ENCODE results near the gene IPO5. TPM values are rescaled to one million over a fixed set of nuclear protein-coding genes. Genes with fewer than 3 reads are reported as not detected.
A peak's percentile ranks its signal among the peaks of the same experiment; 100 is the strongest.

Gene IPO5
- total RNA-seq: 128 and 161 TPM in 2 replicates

DNA sequence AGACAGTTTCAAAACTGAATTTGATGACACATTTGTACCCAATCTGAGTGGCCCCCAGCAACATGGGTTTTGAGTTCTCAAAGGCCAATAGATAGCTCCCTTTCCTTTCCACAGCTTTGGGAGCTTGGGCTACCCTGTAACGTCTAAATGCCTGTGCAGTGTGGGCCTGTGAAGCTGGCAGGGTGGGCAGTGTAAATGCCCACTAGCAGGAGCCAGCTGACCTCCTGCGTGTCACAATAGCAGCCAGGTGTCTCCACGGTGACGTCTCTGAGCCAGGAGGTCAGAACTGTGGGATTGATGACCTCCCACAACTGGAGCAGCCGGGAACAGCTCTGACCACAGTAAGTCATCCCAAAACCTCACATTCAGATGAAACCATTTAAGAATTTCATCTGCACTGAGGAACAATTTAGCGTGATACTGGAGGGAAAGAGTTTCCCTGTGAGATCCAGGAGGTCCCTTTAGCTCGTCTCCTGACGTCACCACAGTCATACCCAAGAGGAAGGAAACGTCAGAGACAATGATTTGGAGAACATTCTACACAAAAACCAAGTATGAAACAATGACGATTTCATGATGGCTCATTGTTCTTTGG is at the start of gene IPO5:
Gene IPO5 (plus strand): TSS at position 300 of the 595 bp plus-strand sequence. CDS start 23,022 bp downstream, outside the sequence.
- DNase-seq (ENCODE audit: low read depth): peak; percentile 26

GRCh38 chr13:97904059-97904458 is 49.4 kb upstream of the IPO5 start:
- no peak for DNase-seq (ENCODE audit: low read depth)

- DNase-seq (ENCODE audit: low read depth): no peak
Measured at GRCh38 chr13:97905517-97905916, 48.0 kb upstream of the IPO5 start.

- DNase-seq (ENCODE audit: low read depth): peak; percentile 3
Measured at GRCh38 chr13:97911311-97912138, 42.0 kb upstream of the IPO5 start.

GRCh38 chr13:97912139-97912535 is 41.3 kb upstream of the IPO5 start:
- DNase-seq (ENCODE audit: low read depth): no peak

DNA sequence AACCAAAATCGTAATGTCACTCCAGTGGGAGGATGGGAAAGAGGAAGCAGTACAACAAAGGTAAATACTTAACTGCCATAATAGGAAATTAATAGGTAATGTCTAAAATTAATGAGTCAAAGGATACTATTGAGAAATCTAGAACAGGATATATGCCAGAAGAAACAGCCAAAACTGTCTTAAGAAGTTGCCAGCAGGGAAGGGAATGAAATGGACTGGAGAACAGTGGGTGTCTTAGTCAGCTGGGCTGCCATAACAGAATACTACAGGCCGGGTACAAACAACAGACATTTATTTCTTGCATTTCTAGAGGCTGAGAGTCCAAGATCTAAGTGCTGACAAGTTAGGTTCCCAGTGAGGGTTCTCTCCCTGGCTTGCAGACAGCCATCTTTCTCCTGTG is 40.3 kb upstream of the IPO5 start:
- peak; percentile 2 for DNase-seq (ENCODE audit: low read depth)

GRCh38 chr13:97914540-97914939 is 38.9 kb upstream of the IPO5 start:
- no peak for DNase-seq (ENCODE audit: low read depth)

GRCh38 chr13:97921176-97921816 is 32.2 kb upstream of the IPO5 start:
- DNase-seq (ENCODE audit: low read depth): no peak

DNA sequence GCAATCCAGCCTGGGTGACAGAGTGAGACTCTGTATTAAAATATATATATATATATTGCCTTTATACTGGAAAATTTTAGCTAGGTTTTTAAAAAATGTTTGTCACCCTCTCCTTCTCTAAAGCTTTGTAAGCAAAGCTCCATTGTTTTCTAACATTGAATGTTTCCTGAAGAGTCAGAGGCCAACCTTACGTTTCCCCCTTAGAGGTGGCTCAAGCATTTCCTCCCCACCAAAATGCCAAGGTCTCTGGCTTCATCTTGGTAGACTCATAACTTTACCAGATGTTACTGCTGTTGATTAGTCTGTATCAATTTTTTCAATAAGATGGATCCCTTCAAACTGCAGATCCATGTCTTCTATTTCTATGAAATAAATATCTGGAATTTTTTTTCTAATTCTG is 25.2 kb upstream of the IPO5 start:
- DNase-seq (ENCODE audit: low read depth): no peak

DNA sequence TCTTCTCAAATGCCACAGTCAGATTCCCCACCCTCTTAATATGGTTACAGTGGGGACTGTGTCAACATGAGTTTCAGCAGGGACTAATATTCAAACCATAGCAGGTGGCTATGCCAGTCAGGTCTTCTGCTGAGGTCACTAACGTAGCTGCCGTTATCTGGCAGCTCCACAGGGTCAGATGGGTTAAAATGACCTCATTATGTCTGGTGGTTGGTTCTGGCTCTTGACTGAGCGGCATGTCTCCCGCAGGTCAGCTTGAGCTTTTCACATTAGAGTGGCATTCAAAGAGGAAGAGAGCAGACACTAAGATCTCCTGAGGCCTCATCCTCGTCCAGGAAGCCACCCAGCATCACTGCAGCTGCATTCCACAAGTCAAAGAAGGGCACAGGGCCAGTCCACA is 21.4 kb upstream of the IPO5 start:
- DNase-seq (ENCODE audit: low read depth): no peak

DNA sequence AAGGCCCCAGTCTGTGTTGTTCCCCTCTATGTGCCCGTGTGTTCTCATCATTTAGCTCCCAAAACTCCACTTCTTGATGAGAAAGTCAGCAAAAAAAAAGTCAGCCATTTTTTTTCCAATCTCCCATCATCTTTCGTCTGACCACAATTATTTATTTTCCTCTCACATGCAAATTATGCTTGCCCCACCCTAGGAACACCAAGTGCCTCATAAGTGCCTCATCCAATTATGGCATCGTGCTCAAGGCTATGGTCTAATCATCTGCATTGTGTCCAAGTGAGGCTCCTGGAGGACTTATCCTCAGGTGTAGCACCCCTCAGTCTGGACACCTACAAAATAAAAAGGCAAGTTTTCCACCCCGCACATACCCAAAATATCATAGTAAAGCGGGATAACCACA is 20.8 kb upstream of the IPO5 start:
- no peak for DNase-seq (ENCODE audit: low read depth)

GRCh38 chr13:97933776-97934175 is 19.7 kb upstream of the IPO5 start:
- no peak for DNase-seq (ENCODE audit: low read depth)

DNA sequence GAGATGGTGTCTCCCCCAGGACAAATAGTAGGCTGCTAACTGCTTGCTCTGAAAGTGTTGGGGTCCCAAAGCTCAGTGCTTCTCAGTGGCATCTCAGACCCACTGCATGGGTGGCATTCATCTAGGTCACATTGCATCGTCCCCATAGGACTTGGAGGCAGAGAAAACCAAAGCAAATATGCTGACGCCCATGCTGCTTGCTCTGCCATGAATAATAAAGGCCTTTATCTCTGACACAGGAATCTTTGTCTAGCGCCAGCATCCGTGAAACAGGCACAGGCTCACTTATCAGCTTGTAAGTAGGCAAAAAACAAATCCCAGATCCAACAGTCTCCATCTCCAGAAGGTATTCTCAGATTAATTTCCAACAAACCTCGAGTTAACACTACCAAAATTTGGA is 18.9 kb upstream of the IPO5 start:
- no peak for DNase-seq (ENCODE audit: low read depth)

DNA sequence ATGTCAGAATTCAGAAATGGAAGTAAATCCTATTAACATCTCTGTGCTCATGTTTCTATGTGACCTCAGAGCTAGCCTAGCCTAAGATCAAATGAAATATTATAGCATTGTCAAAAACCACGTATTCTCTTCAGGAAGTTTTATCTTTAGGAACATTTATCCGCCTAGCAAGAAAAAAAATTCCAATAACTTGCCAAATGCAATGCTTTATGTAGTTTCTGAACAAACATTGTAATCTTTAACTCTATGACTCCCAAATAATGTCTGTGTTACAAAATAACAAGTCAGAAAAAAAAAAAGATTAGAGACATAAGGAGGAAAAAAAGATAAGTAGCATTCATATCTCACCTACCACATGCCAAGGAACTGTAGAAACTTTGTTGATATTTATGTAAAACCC is 18.4 kb upstream of the IPO5 start:
- no peak for DNase-seq (ENCODE audit: low read depth)

DNA sequence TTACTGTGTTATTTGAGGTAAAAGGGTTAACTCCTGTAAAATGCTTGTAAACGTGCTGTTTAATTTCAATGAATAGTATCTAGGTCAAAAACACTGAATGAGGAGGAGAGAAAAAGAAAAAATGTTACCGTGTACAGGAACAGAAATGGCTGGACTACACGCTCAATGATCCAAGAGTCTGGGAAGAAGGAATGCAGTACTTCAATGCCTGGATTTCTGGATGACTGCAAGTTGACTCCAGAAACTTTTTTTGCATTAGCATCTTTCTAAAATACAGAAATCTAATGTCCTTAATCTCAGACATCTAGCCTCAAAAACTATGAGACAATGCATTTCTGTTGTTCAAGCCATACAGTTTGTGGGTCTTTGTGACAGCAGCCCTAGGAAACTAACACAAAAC is 17.4 kb upstream of the IPO5 start:
- no peak for DNase-seq (ENCODE audit: low read depth)

GRCh38 chr13:97938706-97939475 is 14.6 kb upstream of the IPO5 start:
- no peak for DNase-seq (ENCODE audit: low read depth)

DNA sequence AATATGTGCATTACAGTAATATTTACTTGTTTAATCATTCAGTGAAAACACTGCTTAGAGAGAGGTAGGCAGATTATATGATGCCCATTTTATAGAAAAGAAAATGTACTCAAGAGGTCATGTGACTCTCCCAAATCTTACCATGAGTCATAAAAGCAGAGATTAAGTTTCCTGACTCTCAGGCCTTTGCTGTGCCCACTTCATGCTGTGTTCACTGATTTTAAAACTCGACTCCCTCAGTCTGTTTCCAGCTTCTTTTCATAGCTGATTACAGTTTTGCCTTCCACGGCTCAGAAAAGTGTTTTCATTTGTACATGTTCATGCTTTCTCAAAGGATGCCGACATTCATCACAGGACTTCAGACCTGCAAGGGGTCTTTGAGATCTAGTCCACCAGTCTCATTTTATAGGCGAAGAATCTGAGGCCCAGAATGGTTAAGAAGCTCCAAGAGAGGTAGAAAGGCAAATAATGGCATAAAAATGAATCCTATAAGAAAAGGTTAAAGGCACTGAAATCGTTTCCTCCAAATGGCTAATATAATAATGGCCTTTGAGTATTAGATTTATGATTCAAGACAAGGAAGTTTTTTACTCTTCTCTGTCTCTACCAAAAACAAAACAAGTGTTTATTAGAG is 9.0 kb upstream of the IPO5 start:
- DNase-seq (ENCODE audit: low read depth): no peak

DNA sequence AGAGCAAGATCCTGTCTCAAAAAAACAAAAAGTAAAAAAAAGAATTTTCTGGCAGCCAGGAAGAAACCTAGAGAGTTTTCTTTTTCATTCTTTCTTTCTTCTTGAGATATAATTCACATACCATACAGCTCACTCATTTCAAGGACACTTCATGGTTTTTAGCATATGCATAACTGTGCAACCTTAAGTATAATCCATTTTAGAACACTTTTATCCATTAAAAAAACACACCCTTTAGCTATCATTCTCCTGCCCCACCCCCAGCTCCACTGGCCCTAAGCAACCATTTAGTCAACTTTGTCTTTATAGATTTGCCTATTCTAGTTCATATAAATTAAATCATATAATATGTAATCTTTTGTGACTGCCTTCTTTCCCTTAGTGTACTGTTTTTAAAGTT is 8.1 kb upstream of the IPO5 start:
- DNase-seq (ENCODE audit: low read depth): no peak

DNA sequence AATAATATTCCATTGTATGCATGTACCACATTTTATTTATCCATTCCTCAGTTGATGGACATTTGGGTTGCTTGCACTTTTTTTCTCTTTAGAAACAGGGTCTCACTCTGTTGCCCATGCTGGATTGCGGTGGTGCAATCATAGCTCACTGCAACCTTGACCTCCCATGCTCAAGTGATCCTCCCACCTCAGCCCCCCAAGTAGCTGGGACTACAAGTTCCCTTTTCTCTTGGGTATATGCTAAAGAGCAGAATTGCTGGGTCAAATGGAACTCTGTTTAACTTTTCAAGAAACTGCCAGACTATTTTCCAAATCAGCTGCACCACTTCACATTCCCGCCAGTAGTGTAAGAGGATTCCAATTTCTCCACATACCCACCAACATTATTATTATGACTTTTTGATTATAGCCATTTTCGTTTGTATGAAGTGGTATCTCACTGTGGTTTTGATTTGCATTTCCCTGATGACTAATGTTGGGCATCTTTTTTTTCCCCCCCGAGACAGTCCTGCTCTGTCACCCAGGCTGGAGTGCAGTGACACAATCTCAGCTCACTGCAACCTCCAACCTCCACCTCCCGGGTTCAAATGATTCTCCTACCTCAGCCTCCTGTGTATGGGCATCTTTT is 7.6 kb upstream of the IPO5 start:
- no peak for DNase-seq (ENCODE audit: low read depth)

DNA sequence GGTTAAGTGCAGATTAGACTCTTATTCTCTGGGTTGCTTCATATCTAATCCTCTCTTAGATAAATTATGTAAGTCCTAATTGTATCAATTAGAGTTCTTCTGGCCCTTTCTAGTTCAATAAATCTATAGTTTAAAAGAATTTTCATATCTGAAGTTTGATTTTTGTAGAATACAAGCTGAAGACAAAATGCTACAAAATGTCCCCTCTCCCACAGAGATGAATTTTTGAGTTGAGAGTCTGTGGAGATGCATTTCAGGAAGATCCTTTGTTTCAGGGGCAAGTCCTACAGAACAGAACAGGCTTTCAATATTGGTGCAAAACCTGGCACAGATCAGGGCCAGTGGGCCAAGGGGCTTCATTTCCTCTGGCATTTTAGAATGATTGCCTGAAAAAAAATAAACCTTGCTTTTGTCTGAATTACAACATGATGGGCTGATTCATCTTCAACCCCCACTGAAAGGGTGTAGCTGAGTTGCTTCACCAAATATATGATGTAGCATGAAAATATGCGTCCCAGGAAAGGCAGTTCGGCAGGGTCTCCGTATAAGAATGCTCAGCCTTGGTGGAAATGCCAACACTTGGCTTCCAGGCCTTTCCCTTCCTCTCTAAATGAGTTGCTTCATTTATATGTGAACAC is 6.4 kb upstream of the IPO5 start:
- peak; percentile 63 for DNase-seq (ENCODE audit: low read depth)

- peak; percentile 40 for DNase-seq (ENCODE audit: low read depth)
Measured at GRCh38 chr13:97948041-97948440, 5.4 kb upstream of the IPO5 start.
